Measurements from ENCODE around the gene XRCC5.

- TF ChIP-seq CTCF (IDR thresholded peaks at IDR 0.05 in 8 of 11, conservative IDR thresholded peaks at IDR 0.05 in 3 of 11) (no peak), POLR2A (IDR thresholded peaks at IDR 0.05) (no peak), POLR2AphosphoS5 (IDR thresholded peaks at IDR 0.05) (no peak)
Measured at GRCh38 chr2:216235462-216235861, 126.3 kb downstream of the XRCC5 start.
